GM23338 (cell line): ENCODE data around the gene ZNF837. TPM values are rescaled to one million over a fixed set of nuclear protein-coding genes. Genes with fewer than 3 reads are reported as not detected.
"Not testable (repeated sequence)": the region's sequence is repeated elsewhere in the genome, so short reads cannot be mapped to it uniquely, and the experiment has no call there.

Experiments
- ATAC-seq: fragments of 200-7000 bp; cut with Tn5 transposase; 3 replicates; pipeline ENCODE4 v1.9.1; 2020
- DNase-seq: peaks from one replicate; pipeline ENCODE4 v3.0.0-alpha.2; 2015; ENCODE audit warnings: low spot score
- H2AFZ ChIP-seq: fragments of 200-600 bp; sonication (generic); 2 replicates; pipeline ENCODE4 v1.8.0; 2016; ENCODE audit warnings: antibody characterized with exemption, mild to moderate bottlenecking, moderate library complexity
- H3F3A ChIP-seq: fragments of 200-600 bp; sonication (generic); replicated peaks from 2 replicates; pipeline ENCODE4 v1.8.0; 2017; ENCODE audit warnings: antibody characterized with exemption, mixed run types, low read depth
- H3K27ac ChIP-seq: fragments of 200-600 bp; sonication (generic); 2 replicates; pipeline ENCODE4 v1.6.1; 2016; ENCODE audit warnings: low read depth
- H3K27me3 ChIP-seq: fragments of 200-600 bp; sonication (generic); 2 replicates; pipeline ENCODE4 v1.8.0; 2016; ENCODE audit warnings: mild to moderate bottlenecking, mixed run types, moderate library complexity; ENCODE audit not compliant: insufficient read depth
- H3K36me3 ChIP-seq: fragments of 200-600 bp; sonication (generic); 2 replicates; pipeline ENCODE4 v1.8.0; 2016; ENCODE audit warnings: mild to moderate bottlenecking; ENCODE audit not compliant: insufficient read depth
- H3K4me1 ChIP-seq: fragments of 200-600 bp; sonication (generic); 2 replicates; pipeline ENCODE4 v1.8.0; 2016; ENCODE audit warnings: mild to moderate bottlenecking, moderate library complexity; ENCODE audit not compliant: insufficient read depth
- H3K4me2 ChIP-seq: fragments of 200-600 bp; sonication (generic); 2 replicates; pipeline ENCODE4 v1.7.1; 2017; ENCODE audit warnings: mixed run types
- H3K4me3 ChIP-seq: fragments of 200-600 bp; sonication (generic); 2 replicates; pipeline ENCODE4 v1.6.1; 2016; ENCODE audit warnings: mixed run types
- H3K79me2 ChIP-seq: fragments of 200-600 bp; sonication (generic); replicated peaks from 2 replicates; pipeline ENCODE4 v1.8.0; 2017; ENCODE audit warnings: mild to moderate bottlenecking; ENCODE audit not compliant: insufficient read depth
- H3K9me2 ChIP-seq: fragments of 200-600 bp; sonication (generic); 2 replicates; pipeline ENCODE4 v1.8.0; 2017; ENCODE audit not compliant: insufficient read depth
- H4K20me1 ChIP-seq: fragments of 200-600 bp; sonication (generic); replicated peaks from 2 replicates; pipeline ENCODE4 v1.8.0; 2017; ENCODE audit warnings: mild to moderate bottlenecking; ENCODE audit not compliant: insufficient read depth
- H3K27ac Mint-ChIP-seq: 2 replicates; pipeline ENCODE4 v1.8.0; 2020; ENCODE audit warnings: inconsistent platforms, mild to moderate bottlenecking, moderate library complexity, mixed read lengths
- H3K27me3 Mint-ChIP-seq: 3 replicates; pipeline ENCODE4 v1.8.0; 2022; ENCODE audit warnings: low read depth, mild to moderate bottlenecking, moderate library complexity, mixed read lengths, inconsistent platforms; ENCODE audit not compliant: insufficient read depth, poor library complexity
- H3K36me3 Mint-ChIP-seq: 3 replicates; pipeline ENCODE4 v1.8.0; 2021; ENCODE audit warnings: low read depth, mild to moderate bottlenecking, inconsistent platforms, moderate library complexity, mixed read lengths
- H3K4me1 Mint-ChIP-seq: 3 replicates; pipeline ENCODE4 v1.8.0; 2020; ENCODE audit warnings: mild to moderate bottlenecking, inconsistent platforms, mixed read lengths
- H3K4me3 Mint-ChIP-seq: 3 replicates; pipeline ENCODE4 v1.8.0; 2021; ENCODE audit warnings: moderate library complexity, mild to moderate bottlenecking, inconsistent platforms, mixed read lengths
- H3K9me3 Mint-ChIP-seq: 3 replicates; pipeline ENCODE4 v1.8.0; 2020; ENCODE audit warnings: moderate library complexity, mild to moderate bottlenecking, inconsistent platforms, mixed read lengths
- EZH2 ChIP-seq: fragments of 200-600 bp; sonication (generic); IDR thresholded peaks from one replicate; pipeline ENCODE4 v1.8.0; 2017; ENCODE audit warnings: antibody characterized with exemption, mild to moderate bottlenecking, low read depth; ENCODE audit not compliant: unreplicated experiment
- POLR2AphosphoS5 ChIP-seq: IDR thresholded peaks from 2 replicates; pipeline ENCODE4 v1.6.1; 2016; ENCODE audit warnings: antibody characterized with exemption, low read depth
- REST ChIP-seq: IDR thresholded peaks from one replicate; pipeline ENCODE4 v1.6.1; 2018; ENCODE audit warnings: antibody characterized with exemption; ENCODE audit not compliant: unreplicated experiment
- STAT1 ChIP-seq: IDR thresholded peaks from one replicate; pipeline ENCODE4 v1.6.1; 2016; ENCODE audit warnings: antibody characterized with exemption; ENCODE audit not compliant: unreplicated experiment
- polyA plus RNA-seq: library from polyadenylated mRNA; unstranded; fragments of >200 nt; fragmentation: Nextera tagmentation; extraction: Ambion mirVana; gene quantifications from 2 replicates; pipeline ENCODE4 v1.2.1, GENCODE V29; 2016
- total RNA-seq: library from RNA; depleted of rRNA; stranded (reverse); fragments of >200 nt; shearing (Covaris generic); gene quantifications from 2 replicates; pipeline ENCODE4 v1.2.3, GENCODE V29; 2014

Gene ZNF837
- total and polyA plus RNA-seq, 2 experiments from 2014 or later, result 3.1 to 11.0 TPM

GRCh38 chr19:58349590-58349989, 31.2 kb downstream of the ZNF837 start:
- H3K4me2 ChIP-seq, result no peak overlapping the region; the same call in 1 of the 2 replicates
- no peaks in the 10 kb centered on the region; the same call in 1 of the 2 replicates for H4K20me1 ChIP-seq
- peaks cover 43% of the 10 kb centered on the region for H3K27me3 ChIP-seq
- DNase-seq, result no peak
- no peak overlapping the region for H3K4me3 ChIP-seq
- H3K27ac ChIP-seq, result no peak overlapping the region
- H3K27ac Mint-ChIP-seq, result no peak overlapping the region
- H3K4me1 Mint-ChIP-seq, result peaks cover 3% of the 10 kb centered on the region; the same call in 2 of the 3 replicates
- no peaks in the 10 kb centered on the region for H3K36me3 ChIP-seq
- no peak for TF ChIP-seq STAT1
- H3K9me2 ChIP-seq, result no peaks in the 10 kb centered on the region
- H3F3A ChIP-seq, result peaks cover 4% of the 10 kb centered on the region; the same call in 1 of the 2 replicates
- ATAC-seq, result no peak
- H3K36me3 Mint-ChIP-seq, result no peaks in the 10 kb centered on the region; the same call in 2 of the 3 replicates
- H2AFZ ChIP-seq, result no peak overlapping the region
- H3K4me3 Mint-ChIP-seq, result peak overlapping the region; percentile 36; the same call in 1 of the 3 replicates
- no peaks in the 10 kb centered on the region for H3K9me3 Mint-ChIP-seq
- peaks cover 27% of the 10 kb centered on the region for H3K27me3 Mint-ChIP-seq
- H3K4me1 ChIP-seq, result no peaks in the 10 kb centered on the region
- H3K79me2 ChIP-seq, result no peaks in the 10 kb centered on the region

DNA sequence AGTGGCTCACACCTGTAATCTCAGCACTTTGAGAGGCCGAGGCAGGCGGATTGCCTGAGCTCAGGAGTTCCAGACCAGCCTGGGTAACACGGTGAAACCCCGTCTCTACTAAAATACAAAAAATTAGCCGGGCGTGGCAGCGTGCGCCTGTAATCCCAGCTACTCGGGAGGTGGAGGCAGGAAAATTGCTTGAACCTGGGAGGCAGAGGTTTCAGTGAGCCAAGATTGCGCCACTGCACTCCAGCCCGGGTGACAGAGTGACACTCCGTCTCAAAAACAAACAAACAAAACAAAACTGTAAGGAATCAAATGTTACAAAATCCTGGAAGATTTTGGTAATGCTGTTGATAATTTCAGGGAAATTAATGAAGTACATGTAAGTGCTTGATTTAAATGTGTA, 32.8 kb downstream of the ZNF837 start:
- peak overlapping the region; percentile 94 for H3K4me3 ChIP-seq
- not testable (repeated sequence) for H3K9me2 ChIP-seq, DNase-seq, ATAC-seq, H3K36me3 ChIP-seq, H4K20me1 ChIP-seq, H3K9me3 Mint-ChIP-seq, H3K4me1 Mint-ChIP-seq, H3F3A ChIP-seq, H3K4me1 ChIP-seq, H3K27ac Mint-ChIP-seq, H3K79me2 ChIP-seq, H3K27ac ChIP-seq, H3K36me3 Mint-ChIP-seq
- H3K4me2 ChIP-seq, result peak overlapping the region; percentile 96
- TF ChIP-seq EZH2, result peak; percentile 7
- Mint-ChIP-seq H3K27me3 (peaks cover 27% of the 10 kb centered on the region), H3K4me3 (peak overlapping the region; percentile 90)
- peaks cover 38% of the 10 kb centered on the region for H3K27me3 ChIP-seq
- H2AFZ ChIP-seq, result peak overlapping the region; percentile 99

DNA sequence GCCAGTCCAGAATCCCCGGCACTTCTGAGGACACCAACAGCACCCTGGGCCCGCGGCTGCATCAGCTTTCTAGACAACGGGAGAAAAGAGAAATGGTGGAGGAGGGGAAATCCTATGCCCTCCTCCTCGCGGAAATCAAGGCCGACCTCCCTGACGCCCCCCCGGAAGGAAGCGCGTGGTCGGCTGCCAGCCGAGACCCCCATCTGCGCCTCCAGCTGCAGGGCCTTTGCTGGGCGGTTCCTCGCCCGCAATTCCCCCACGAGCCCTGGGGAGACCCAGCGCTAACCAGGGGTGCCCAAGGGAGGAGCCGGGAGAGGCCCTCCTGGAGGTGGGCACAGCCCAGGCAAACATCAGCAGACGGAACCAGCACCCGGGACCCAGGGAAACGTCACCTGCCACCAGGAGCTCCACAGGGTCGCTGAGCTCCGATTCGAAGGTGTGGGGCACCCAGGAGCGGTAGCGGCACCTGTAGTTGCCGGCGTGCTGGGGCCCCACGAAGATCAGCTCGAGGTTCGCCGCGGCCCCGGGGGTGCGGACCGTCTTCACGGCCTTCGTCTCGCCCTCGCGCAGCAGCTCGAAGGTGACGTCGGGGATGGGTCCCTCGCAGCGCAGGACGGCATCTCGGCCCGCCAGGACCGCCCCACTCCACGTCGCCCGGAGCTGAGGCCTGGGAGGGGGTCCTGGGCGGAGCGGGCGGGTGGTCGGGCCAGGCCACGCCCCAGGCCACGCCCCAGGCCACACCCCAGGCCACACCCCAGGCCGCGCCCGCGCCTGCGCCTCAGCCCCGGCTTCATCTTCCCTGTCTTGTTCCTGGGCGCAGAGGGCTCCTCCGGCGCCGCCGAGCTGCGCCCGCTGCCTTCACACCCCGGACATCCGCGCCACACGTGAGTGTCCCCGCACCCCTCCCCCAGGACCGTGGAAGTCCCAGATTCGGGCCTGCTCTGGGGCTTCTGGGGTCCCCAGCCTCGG, 33.6 kb downstream of the ZNF837 start:
- H3K79me2 ChIP-seq, result no peaks in the 10 kb centered on the region

More for the DNA sequence above, 33.6 kb downstream of the ZNF837 start:
- H3K9me2 ChIP-seq, result no peaks in the 10 kb centered on the region
- Mint-ChIP-seq H3K9me3 (no peaks in the 10 kb centered on the region), H3K36me3 (no peaks in the 10 kb centered on the region; the same call in 2 of the 3 replicates), H3K27me3 (peaks cover 27% of the 10 kb centered on the region), H3K4me1 (peaks cover 3% of the 10 kb centered on the region; the same call in 2 of the 3 replicates), H3K4me3 (peak overlapping the region; percentile 90), H3K27ac (no peak overlapping the region)
- peak overlapping the region; percentile 94 for H3K4me3 ChIP-seq
- peak overlapping the region; percentile 99 for H2AFZ ChIP-seq
- H3K27ac ChIP-seq, result no peak overlapping the region
- no peaks in the 10 kb centered on the region; the same call in 1 of the 2 replicates for H4K20me1 ChIP-seq
- TF ChIP-seq POLR2AphosphoS5 (peak; percentile 76), REST (no peak), EZH2 (peak; percentile 22)
- peak overlapping the region; percentile 96 for H3K4me2 ChIP-seq
- no peaks in the 10 kb centered on the region for H3K36me3 ChIP-seq
- no peaks in the 10 kb centered on the region for H3K4me1 ChIP-seq
- ATAC-seq, result peak; percentile 85
- peak; percentile 81 for DNase-seq
- peaks cover 4% of the 10 kb centered on the region; the same call in 1 of the 2 replicates for H3F3A ChIP-seq
- peaks cover 38% of the 10 kb centered on the region for H3K27me3 ChIP-seq
